Stomach smooth muscle (tissue), 2 donors: Measurements from ENCODE around the gene CAPN5.
"Not testable (repeated sequence)": the region's sequence is repeated elsewhere in the genome, so short reads cannot be mapped to it uniquely, and the experiment has no call there.

Experiments
- H3K27ac ChIP-seq: one replicate; pipeline ENCODE4 v1.7.0; 2013; ENCODE audit warnings: mild to moderate bottlenecking, low read length, inconsistent platforms
- H3K27me3 ChIP-seq, 2 donors: one replicate each; pipeline ENCODE4 v1.7.0; 2013; ENCODE audit warnings: low read length in 2 of 2; ENCODE audit not compliant: insufficient read depth in 2 of 2, control insufficient read depth in 1 of 2
- H3K36me3 ChIP-seq, 2 donors: one replicate each; pipeline ENCODE4 v1.7.0; 2013; ENCODE audit warnings: low read length in 2 of 2; ENCODE audit not compliant: control insufficient read depth in 2 of 2, insufficient read depth in 2 of 2
- H3K4me1 ChIP-seq: one replicate; pipeline ENCODE4 v1.7.0; 2013; ENCODE audit warnings: low read length; ENCODE audit not compliant: control insufficient read depth, insufficient read depth
- H3K4me3 ChIP-seq, 2 donors: one replicate each; pipeline ENCODE4 v1.7.0; 2013; ENCODE audit warnings: low read length in 2 of 2
- H3K9ac ChIP-seq, 2 donors: one replicate each; pipeline ENCODE4 v1.7.0; 2013; ENCODE audit warnings: low read length in 2 of 2, mild to moderate bottlenecking in 1 of 2
- H3K9me3 ChIP-seq, 2 donors: one replicate each; pipeline ENCODE4 v1.7.0; 2013; ENCODE audit warnings: low read length in 2 of 2; ENCODE audit not compliant: control insufficient read depth in 2 of 2
- donor health status: healthy.
- donor health status: Pancreatic carcinoma.

Gene CAPN5

GRCh38 chr11:77066229-77067042 is at the start of gene CAPN5:
TSS of gene CAPN5 (plus strand) at chr11:77066971. CDS start at chr11:77084887, 17,916 bp downstream.
- Histone ChIP-seq H3K4me1 (peaks cover 32% of the 10 kb centered on the region), H3K27ac (peak within 1 kb of the TSS; percentile 88)

GRCh38 chr11:77018396-77018924 is 48.3 kb upstream of the CAPN5 start:
- not testable (repeated sequence) for H3K9me3 ChIP-seq, H3K27ac ChIP-seq, H3K4me1 ChIP-seq, H3K4me3 ChIP-seq, H3K27me3 ChIP-seq, H3K36me3 ChIP-seq, H3K9ac ChIP-seq

More at GRCh38 chr11:77066229-77067042, at the start of gene CAPN5:
- H3K27me3 ChIP-seq = no peaks in the 10 kb centered on the region
- peak within 1 kb of the TSS; percentile 75 to 79 for H3K4me3 ChIP-seq
- H3K9me3 ChIP-seq = no peaks in the 10 kb centered on the region
- no peaks in the 10 kb centered on the region for H3K36me3 ChIP-seq
- H3K9ac ChIP-seq = peak within 1 kb of the TSS; percentile 80 to 84

- H3K27me3 ChIP-seq = no peaks in the 10 kb centered on the region
- H3K9ac ChIP-seq = no peak overlapping the region
- no peaks in the 10 kb centered on the region for H3K9me3 ChIP-seq
- H3K36me3 ChIP-seq = peaks cover 0 to 4% of the 10 kb centered on the region in 2 donors
- no peaks in the 10 kb centered on the region for H3K4me1 ChIP-seq
- H3K27ac ChIP-seq = no peak overlapping the region
- H3K4me3 ChIP-seq = no peak overlapping the region
Measured at GRCh38 chr11:77019976-77020595, 46.7 kb upstream of the CAPN5 start.

GRCh38 chr11:77020734-77021133 is 46.0 kb upstream of the CAPN5 start:
- no peaks in the 10 kb centered on the region for H3K9me3 ChIP-seq
- H3K9ac ChIP-seq = no peak overlapping the region
- H3K27ac ChIP-seq = no peak overlapping the region
- no peak overlapping the region for H3K4me3 ChIP-seq
- H3K36me3 ChIP-seq = peaks cover 0 to 4% of the 10 kb centered on the region in 2 donors
- no peaks in the 10 kb centered on the region for H3K27me3 ChIP-seq
- H3K4me1 ChIP-seq = no peaks in the 10 kb centered on the region

- H3K9me3 ChIP-seq = no peaks in the 10 kb centered on the region
- H3K9ac ChIP-seq = no peak overlapping the region
- H3K27ac ChIP-seq = no peak overlapping the region
- peaks cover 0 to 4% of the 10 kb centered on the region in 2 donors for H3K36me3 ChIP-seq
- no peaks in the 10 kb centered on the region for H3K4me1 ChIP-seq
- peaks cover 2 to 4% of the 10 kb centered on the region in 2 donors for H3K27me3 ChIP-seq
- no peak overlapping the region for H3K4me3 ChIP-seq
Measured at GRCh38 chr11:77024745-77025144, 42.0 kb upstream of the CAPN5 start.

- Histone ChIP-seq H3K36me3 (no peaks in the 10 kb centered on the region), H3K9ac (no peak overlapping the region), H3K9me3 (no peaks in the 10 kb centered on the region), H3K27ac (no peak overlapping the region), H3K4me3 (no peak overlapping the region), H3K4me1 (no peaks in the 10 kb centered on the region), H3K27me3 (peaks cover 12 to 16% of the 10 kb centered on the region in 2 donors)
Measured at GRCh38 chr11:77026221-77026620, 40.5 kb upstream of the CAPN5 start.

- H3K9me3 ChIP-seq = no peaks in the 10 kb centered on the region
- H3K4me3 ChIP-seq = no peak overlapping the region
- no peaks in the 10 kb centered on the region for H3K36me3 ChIP-seq
- H3K4me1 ChIP-seq = no peaks in the 10 kb centered on the region
- peaks cover 12 to 18% of the 10 kb centered on the region in 2 donors for H3K27me3 ChIP-seq
- H3K9ac ChIP-seq = no peak overlapping the region
- H3K27ac ChIP-seq = no peak overlapping the region
Measured at GRCh38 chr11:77026743-77027142, 40.0 kb upstream of the CAPN5 start.

GRCh38 chr11:77027275-77027674 is 39.5 kb upstream of the CAPN5 start:
- Histone ChIP-seq H3K27me3 (peaks cover 12 to 18% of the 10 kb centered on the region in 2 donors), H3K4me3 (no peak overlapping the region), H3K9ac (no peak overlapping the region), H3K4me1 (no peaks in the 10 kb centered on the region), H3K27ac (no peak overlapping the region), H3K36me3 (no peaks in the 10 kb centered on the region), H3K9me3 (no peaks in the 10 kb centered on the region)

- Histone ChIP-seq H3K27ac (no peak overlapping the region), H3K9me3 (no peaks in the 10 kb centered on the region), H3K9ac (no peak overlapping the region), H3K4me3 (no peak overlapping the region), H3K36me3 (no peaks in the 10 kb centered on the region), H3K27me3 (peaks cover 12 to 26% of the 10 kb centered on the region in 2 donors), H3K4me1 (no peaks in the 10 kb centered on the region)
Measured at GRCh38 chr11:77029829-77030228, 36.9 kb upstream of the CAPN5 start.

- H3K27ac ChIP-seq = no peak overlapping the region
- H3K9me3 ChIP-seq = no peaks in the 10 kb centered on the region
- no peak overlapping the region for H3K9ac ChIP-seq
- no peak overlapping the region for H3K4me3 ChIP-seq
- no peaks in the 10 kb centered on the region for H3K36me3 ChIP-seq
- peaks cover 12 to 26% of the 10 kb centered on the region in 2 donors for H3K27me3 ChIP-seq
- H3K4me1 ChIP-seq = no peaks in the 10 kb centered on the region
Measured at GRCh38 chr11:77030834-77031414, 35.8 kb upstream of the CAPN5 start.
